ENCODE results near the gene ZNF146.

ZNF146 gene

DNA sequence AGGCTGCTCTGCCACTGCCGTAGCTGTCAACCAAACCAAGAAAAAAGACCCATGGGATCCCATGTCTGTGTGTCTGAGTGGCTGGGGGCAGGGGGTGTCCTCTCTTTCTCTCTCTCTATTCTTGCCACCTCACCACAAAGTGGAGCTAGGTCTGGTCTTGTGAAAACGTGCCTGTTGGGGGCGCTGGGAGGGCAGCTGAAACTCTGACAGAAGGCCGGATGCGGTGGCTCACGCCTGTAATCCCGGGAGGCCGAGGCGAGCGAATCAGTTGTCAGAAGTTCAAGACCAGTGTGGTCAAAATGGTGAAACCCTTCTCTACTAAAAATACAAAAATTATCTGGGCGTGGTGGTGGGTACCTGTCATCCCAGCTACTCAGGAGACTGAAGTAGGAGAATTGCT is 29.2 kb downstream of the ZNF146 start:
- no peak for TF ChIP-seq REST (IDR thresholded peaks at IDR 0.05; ENCODE audit: insufficient read depth in 1 of 2, low read depth in 2 of 2, low read length in 2 of 2)
- TF ChIP-seq FOXP2 (optimal IDR thresholded peaks at IDR 0.05; ENCODE audit: borderline replicate concordance, extremely low read depth, extremely low read length, insufficient read depth) = no peak
- TF ChIP-seq POLR2AphosphoS5 (IDR thresholded peaks at IDR 0.05; ENCODE audit: low read depth, low read length) = no peak
- no peak for TF ChIP-seq TAF1 (IDR thresholded peaks at IDR 0.05; ENCODE audit: borderline replicate concordance, insufficient read depth, low read length)
- TF ChIP-seq SIN3A (IDR thresholded peaks at IDR 0.05; ENCODE audit: borderline replicate concordance, insufficient read depth, low read length) = no peak

DNA sequence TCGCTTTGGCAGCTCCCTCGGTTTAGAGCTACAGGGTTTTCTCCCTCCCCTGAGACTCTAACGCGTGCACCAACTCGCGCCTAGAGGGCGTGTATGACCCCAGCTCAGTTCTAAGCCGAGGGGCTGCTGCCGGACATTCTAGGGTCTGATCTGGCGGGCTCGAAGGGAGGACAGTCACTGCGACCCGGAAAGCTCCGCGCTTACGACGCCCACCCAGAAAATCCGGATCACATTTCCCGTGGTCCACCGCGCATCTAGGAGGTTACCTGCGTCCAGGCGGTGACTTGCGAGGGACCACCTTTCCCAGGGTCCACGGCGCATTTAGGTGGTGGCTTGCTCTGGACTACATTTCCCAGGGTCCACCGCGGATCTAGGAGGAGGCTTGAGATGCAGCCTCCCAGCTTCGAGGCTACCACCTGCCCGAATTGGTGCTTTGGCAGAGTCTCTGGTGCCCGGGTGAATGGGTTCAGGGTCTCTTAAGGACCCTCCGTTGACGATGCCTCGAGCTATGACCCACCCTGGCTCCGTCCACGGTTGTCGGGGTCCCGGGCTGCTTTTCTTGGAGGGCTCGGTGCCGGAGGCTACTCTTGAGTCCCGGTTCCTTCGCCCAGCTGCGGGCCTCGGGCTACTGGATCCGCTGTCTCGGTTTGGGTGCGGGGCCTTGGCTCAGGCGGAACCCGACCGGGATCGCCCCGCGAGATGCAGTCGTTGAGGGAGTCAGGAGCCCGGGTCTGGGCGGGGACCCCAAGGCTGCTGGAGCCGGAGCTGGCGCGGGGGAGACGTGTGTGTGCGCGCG is 30.5 kb downstream of the ZNF146 start:
- TF ChIP-seq REST (IDR thresholded peaks at IDR 0.05; ENCODE audit: insufficient read depth in 1 of 2, low read depth in 2 of 2, low read length in 2 of 2) (no peak), SIN3A (IDR thresholded peaks at IDR 0.05; ENCODE audit: borderline replicate concordance, insufficient read depth, low read length) (no peak), POLR2AphosphoS5 (IDR thresholded peaks at IDR 0.05; ENCODE audit: low read depth, low read length) (no peak), FOXP2 (optimal IDR thresholded peaks at IDR 0.05; ENCODE audit: borderline replicate concordance, extremely low read depth, extremely low read length, insufficient read depth) (no peak)

GRCh38 chr19:36246006-36246481 is 31.1 kb downstream of the ZNF146 start:
- TF ChIP-seq POLR2AphosphoS5 (IDR thresholded peaks at IDR 0.05; ENCODE audit: low read depth, low read length) (no peak), SIN3A (IDR thresholded peaks at IDR 0.05; ENCODE audit: borderline replicate concordance, insufficient read depth, low read length) (no peak), REST (IDR thresholded peaks at IDR 0.05; ENCODE audit: insufficient read depth in 1 of 2, low read depth in 2 of 2, low read length in 2 of 2) (no peak), TAF1 (IDR thresholded peaks at IDR 0.05; ENCODE audit: borderline replicate concordance, insufficient read depth, low read length) (no peak), FOXP2 (optimal IDR thresholded peaks at IDR 0.05; ENCODE audit: borderline replicate concordance, extremely low read depth, extremely low read length, insufficient read depth) (no peak)

- TF ChIP-seq SIN3A (IDR thresholded peaks at IDR 0.05; ENCODE audit: borderline replicate concordance, insufficient read depth, low read length) (no peak), REST (IDR thresholded peaks at IDR 0.05; ENCODE audit: insufficient read depth in 1 of 2, low read depth in 2 of 2, low read length in 2 of 2) (no peak), FOXP2 (optimal IDR thresholded peaks at IDR 0.05; ENCODE audit: borderline replicate concordance, extremely low read depth, extremely low read length, insufficient read depth) (no peak), POLR2AphosphoS5 (IDR thresholded peaks at IDR 0.05; ENCODE audit: low read depth, low read length) (no peak), TAF1 (IDR thresholded peaks at IDR 0.05; ENCODE audit: borderline replicate concordance, insufficient read depth, low read length) (no peak)
These were observed 37.1 kb downstream of the ZNF146 start for GRCh38 chr19:36252047-36252446.
